ENCODE measurements around the gene TNXB.
"Not testable (repeated sequence)": the region's sequence is repeated elsewhere in the genome, so short reads cannot be mapped to it uniquely, and the experiment has no call there.

DNA sequence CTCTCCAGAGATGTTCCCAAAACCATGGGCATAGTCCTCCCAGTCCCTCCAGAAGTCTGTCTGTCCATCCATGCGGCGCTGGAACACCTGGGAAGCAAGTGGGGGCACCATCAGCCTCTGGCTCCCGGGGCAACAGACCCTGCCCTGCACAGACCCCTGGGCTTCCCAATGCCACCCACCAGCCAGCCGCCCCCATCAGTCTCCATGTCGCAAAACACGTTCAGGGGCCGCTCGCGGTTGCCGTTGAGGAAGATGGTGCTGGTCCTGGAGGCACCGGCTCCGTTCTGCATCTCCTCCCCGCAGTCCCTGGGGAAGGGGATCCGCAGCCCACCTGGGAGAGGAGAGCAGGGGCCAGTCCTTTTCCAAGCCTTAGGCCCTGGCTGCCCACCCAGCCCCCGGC, 66.9 kb downstream of the TNXB start:
- TF ChIP-seq CTCF, POLR2A, EP300 (IDR thresholded peaks at IDR 0.05): not testable (repeated sequence)
